SK-N-MC (cell line): ENCODE measurements around the gene MAP3K2.

Source experiments
- DNase-seq: peaks from one replicate; pipeline ENCODE4 v3.0.0-alpha.2; 2011; ENCODE audit warnings: low read depth, low spot score
- H3K27ac ChIP-seq: fragments of 200-600 bp; sonication (generic); 2 replicates; pipeline ENCODE4 v1.5.1; 2016; ENCODE audit warnings: mixed run types
- H3K36me3 ChIP-seq: fragments of 200-600 bp; sonication (generic); 2 replicates; pipeline ENCODE4 v1.6.1; 2017; ENCODE audit warnings: antibody characterized with exemption, low read length, mixed read lengths; ENCODE audit not compliant: insufficient read depth
- H3K4me3 ChIP-seq: fragments of 200-600 bp; sonication (generic); 2 replicates; pipeline ENCODE4 v1.5.1; 2016
- H3K9ac ChIP-seq: fragments of 200-600 bp; sonication (generic); 2 replicates; pipeline ENCODE4 v1.8.0; 2017; ENCODE audit warnings: mixed run types, mixed read lengths; ENCODE audit not compliant: insufficient read length
- H3K9me3 ChIP-seq: fragments of 200-600 bp; sonication (generic); 2 replicates; pipeline ENCODE4 v1.6.1; 2017; ENCODE audit warnings: low read depth, mild to moderate bottlenecking, antibody characterized with exemption, low read length, moderate library complexity, mixed read lengths
- EZH2 ChIP-seq: fragments of 200-600 bp; sonication (generic); IDR thresholded peaks from one replicate; pipeline ENCODE4 v1.6.1; 2017; ENCODE audit warnings: antibody characterized with exemption
- FOXP2 ChIP-seq: optimal IDR thresholded peaks from 2 replicates; pipeline ENCODE3; 2011; ENCODE audit warnings: mild to moderate bottlenecking, moderate library complexity; ENCODE audit not compliant: insufficient read depth; ENCODE audit errors: extremely low read length, control extremely low read depth
- POLR2AphosphoS5 ChIP-seq: IDR thresholded peaks from 2 replicates; pipeline ENCODE4 v1.6.1; 2012; ENCODE audit warnings: mild to moderate bottlenecking, low read depth, low read length, borderline replicate concordance

The MAP3K2 gene

DNA sequence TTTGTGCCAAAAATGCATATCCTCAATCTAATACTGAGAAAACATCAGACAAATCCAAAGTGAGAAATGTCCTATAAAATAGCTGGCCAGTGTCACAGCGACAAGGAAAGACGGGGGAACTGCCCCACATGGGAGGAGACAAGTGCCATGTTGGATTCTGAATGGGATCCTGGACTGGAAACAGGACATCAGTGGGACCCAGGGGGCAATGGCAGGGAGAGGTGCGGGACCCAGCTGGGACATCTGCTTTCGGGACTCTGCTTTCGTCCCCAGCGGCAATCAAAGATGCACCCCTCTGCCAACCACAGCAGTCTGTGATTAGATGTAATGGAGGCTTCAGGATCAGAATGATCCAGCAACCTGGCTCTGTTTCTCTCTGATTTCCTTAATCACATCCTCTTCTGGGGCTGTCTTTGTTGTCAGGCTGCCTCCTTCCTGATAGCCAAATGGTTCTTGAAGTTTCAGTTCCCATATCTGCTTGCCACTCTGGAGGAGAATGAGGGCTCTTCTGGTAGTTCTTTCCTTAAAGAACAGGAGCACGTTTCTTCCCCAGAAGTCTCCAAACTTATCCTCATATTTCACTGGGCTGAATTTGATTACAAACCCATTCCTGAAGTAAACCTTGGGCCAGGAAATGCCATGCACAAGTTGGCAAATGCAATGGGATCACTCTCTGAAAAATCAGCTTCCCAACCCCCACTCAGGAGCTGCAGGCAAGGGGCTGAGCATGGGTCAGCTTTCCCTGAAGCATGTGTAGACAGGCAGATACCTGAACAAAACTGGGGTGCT, 16.9 kb upstream of the MAP3K2 start:
- peak overlapping the region; percentile 67 for H3K27ac ChIP-seq
- H3K9me3 ChIP-seq = no peaks in the 10 kb centered on the region
- no peak overlapping the region for H3K4me3 ChIP-seq
- no peak for DNase-seq
- H3K9ac ChIP-seq = no peak overlapping the region
- TF ChIP-seq FOXP2 (no peak), EZH2 (no peak), POLR2AphosphoS5 (no peak)
- no peaks in the 10 kb centered on the region for H3K36me3 ChIP-seq

DNA sequence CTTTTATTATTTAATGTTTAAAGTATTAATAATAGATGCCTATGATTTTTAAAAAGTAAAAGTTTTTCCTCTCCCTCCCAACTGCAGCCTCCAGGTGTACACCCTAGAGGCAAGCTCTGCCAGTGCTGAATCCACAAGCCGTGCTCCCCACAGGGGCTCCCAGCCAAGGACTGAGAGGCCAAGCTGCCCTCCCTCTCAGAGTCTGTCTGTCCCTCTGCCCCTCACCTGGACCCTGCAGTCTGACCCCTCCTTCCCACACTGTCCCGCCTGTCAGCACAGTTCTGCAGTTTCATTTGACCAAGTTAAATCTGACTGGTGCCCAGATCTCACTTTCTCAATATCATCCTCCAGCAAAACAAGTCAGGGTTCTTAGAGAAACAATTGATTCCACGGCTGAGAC, 15.7 kb upstream of the MAP3K2 start:
- peak overlapping the region; percentile 7; the same call in 1 of the 2 replicates for H3K27ac ChIP-seq
- no peaks in the 10 kb centered on the region for H3K36me3 ChIP-seq
- TF ChIP-seq POLR2AphosphoS5 = no peak
- no peak for TF ChIP-seq FOXP2
- TF ChIP-seq EZH2 = no peak
- H3K9me3 ChIP-seq = no peaks in the 10 kb centered on the region
- no peak overlapping the region for H3K4me3 ChIP-seq
- no peak for DNase-seq
- H3K9ac ChIP-seq = no peak overlapping the region

DNA sequence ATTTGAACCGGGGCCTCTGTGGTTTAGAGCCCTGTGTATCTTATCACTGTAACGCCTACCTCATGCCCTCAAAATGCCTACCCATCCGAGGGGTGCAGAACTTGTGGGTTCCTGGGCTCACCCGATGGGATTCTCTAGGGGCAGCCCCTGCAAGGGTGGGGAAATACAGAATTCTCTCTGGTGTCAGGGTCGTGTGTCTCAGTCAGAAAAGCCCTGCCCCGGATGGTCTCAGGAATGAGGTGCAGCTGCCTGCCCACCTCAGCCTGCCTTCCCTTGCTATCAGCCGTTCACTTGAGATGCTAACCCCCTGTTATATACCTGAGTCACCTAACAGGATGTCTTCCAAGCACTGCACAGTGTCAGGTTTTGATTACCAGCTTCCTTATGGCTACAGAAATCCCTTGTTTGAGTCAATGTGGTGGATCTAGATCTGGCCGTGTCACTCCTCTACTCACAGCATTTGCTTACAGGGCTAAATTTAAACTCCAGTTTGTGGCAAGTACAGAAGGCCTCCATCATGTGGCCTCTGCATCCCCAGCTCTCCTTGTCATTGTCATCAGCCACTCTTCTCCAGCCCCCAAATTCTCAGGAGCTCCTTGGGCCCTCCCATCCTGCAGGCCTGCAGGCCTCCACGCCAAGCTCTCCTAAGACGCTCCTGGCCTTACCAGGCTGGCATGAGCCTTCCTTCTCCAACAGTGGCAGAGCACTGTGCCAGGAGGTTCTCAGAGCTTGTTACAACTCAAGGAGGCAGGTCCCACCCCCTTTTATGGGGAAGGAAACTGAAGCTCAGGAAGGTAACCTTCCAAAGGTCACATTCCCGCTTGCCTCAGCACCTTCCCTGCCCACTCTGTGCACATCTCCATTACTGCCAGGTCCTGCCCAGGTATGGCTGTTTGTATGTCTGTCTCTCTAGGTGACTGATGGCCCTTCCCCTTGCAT, 14.3 kb upstream of the MAP3K2 start:
- H3K9ac ChIP-seq = no peak overlapping the region
- H3K9me3 ChIP-seq = no peaks in the 10 kb centered on the region
- TF ChIP-seq FOXP2 (no peak), POLR2AphosphoS5 (no peak), EZH2 (no peak)
- no peak for DNase-seq
- H3K27ac ChIP-seq = 0 out of 2 replicates have a peak overlapping the region, but pooled peaks have one; percentile 44
- no peaks in the 10 kb centered on the region for H3K36me3 ChIP-seq
- H3K4me3 ChIP-seq = no peak overlapping the region

DNA sequence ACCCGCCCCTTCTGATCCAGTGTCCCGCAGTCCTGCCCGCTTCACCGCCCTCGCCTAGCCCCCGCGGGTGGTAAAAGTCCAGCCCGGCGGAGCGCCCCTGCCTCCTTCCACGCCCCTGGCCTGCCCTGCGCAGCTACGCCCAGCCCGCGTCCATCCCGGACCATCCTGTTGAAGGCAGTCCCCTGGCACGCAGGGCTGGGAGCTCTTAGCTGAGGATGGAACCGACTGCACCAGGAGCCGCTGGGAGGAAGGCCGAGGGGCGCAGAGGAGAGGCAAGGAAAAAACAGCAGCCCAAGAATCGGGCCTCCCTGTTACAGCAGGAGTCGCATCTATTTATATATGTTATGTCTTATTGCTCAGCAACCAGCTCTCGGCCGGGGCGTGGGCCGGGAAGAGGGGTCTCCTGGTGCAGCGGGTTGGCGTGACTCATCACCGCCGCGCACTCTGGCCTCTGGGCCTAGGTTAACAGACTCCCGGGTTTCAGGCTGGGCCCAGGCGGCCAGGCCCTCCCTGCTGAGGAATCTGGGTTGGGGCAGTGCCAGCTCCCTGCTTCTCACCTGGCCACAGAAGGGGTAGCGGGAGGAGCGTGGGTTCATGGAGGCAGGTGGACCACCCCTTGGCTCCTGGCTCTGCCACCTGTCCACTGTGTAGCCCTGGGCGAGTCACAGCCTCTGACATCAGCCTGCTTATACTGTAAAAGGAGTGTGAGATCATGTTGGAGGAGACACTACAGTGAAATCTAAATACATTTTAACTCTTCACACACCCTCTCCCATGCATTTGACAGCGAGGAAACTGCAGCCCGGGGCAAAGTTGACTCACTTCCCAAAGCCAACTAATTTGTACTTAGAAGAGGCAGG, 13.4 kb upstream of the MAP3K2 start:
- no peak overlapping the region; the same call in 1 of the 2 replicates for H3K27ac ChIP-seq
- no peak for TF ChIP-seq POLR2AphosphoS5
- TF ChIP-seq FOXP2 = no peak
- no peak for TF ChIP-seq EZH2
- no peak for DNase-seq
- H3K9me3 ChIP-seq = no peaks in the 10 kb centered on the region
- no peaks in the 10 kb centered on the region for H3K36me3 ChIP-seq
- no peak overlapping the region for H3K9ac ChIP-seq
- H3K4me3 ChIP-seq = no peak overlapping the region

DNA sequence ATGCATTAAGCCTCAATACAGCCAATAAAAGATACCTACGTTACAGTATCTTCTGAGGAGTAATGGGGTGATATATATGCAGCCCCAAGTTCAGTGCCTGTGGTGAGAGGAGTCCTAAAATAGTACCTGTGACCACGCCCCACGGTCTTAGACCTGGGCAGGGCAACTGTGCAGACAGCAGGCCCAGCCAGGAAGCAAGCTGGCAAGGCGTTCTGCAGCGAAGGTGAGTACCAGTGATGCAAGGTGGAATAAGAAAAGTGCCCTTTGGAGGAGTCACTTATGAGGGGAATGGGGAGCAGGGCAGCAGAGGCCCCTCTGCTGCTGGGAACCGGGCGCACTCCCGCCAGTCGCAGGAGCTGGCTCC, 12.7 kb upstream of the MAP3K2 start:
- no peaks in the 10 kb centered on the region for H3K36me3 ChIP-seq
- H3K9ac ChIP-seq = no peak overlapping the region
- no peak overlapping the region for H3K4me3 ChIP-seq
- H3K27ac ChIP-seq = no peak overlapping the region
- TF ChIP-seq EZH2 = no peak
- no peak for TF ChIP-seq FOXP2
- no peak for TF ChIP-seq POLR2AphosphoS5
- no peak for DNase-seq
- H3K9me3 ChIP-seq = no peaks in the 10 kb centered on the region

DNA sequence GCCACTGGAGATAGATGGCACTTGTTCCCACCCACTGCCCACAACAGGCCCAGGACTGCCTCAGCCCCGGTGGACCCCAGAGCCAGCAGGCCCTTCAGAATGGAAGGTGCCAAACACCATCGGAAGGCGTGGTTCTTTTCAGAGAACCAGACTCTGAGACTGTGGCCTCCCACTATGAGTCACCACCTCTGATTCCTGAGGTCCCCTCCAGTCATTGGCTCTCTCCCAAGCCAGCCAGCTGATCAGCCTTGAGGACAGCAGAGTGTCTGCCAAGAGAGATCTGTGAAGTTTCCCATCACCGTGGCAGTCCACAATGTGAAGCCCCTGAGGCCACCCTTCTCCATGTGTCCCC, 10.4 kb upstream of the MAP3K2 start:
- no peak overlapping the region for H3K9ac ChIP-seq

DNA sequence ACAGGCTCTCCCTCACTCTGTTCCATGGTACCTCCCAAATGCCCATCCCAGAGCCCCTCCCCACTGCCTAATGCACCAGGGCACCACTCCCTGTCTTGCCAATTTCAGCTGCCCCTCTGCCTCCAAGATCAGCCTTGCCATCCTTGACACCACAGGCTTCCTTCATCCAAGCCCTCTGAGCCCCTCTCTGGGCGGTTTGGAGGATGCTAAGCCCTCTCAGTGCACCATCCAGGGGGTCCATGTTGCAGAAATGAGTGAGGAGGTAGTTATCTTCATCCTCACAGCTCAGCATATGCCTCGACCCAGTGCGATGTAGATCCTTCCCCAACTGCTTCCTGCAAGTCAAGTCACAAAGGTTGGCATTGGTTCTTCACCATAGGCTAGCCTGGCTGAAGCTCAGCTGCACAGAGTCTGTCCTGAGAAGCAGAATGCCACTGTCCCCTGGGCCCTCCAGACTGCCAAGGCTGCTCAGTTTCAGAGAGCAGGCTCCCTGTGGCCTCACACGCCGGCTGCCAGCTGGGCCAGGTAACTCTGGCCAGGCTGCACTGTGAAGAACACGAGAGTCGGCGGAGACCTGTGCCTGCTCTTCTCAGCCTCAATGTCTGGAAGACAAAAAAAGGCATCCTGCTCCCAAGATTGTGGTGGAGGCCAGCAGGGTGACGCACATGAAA, 9.9 kb upstream of the MAP3K2 start:
- no peak for DNase-seq
- Histone ChIP-seq H3K9me3 (no peaks in the 10 kb centered on the region; the same call in 1 of the 2 replicates), H3K36me3 (0 out of 2 replicates have a peak, but pooled peaks cover 2% of the 10 kb centered on the region), H3K9ac (no peak overlapping the region), H3K27ac (no peak overlapping the region), H3K4me3 (no peak overlapping the region)
- TF ChIP-seq EZH2 (no peak), POLR2AphosphoS5 (no peak), FOXP2 (no peak)

More for the DNA sequence above, 10.4 kb upstream of the MAP3K2 start:
- Histone ChIP-seq H3K36me3 (no peaks in the 10 kb centered on the region), H3K27ac (no peak overlapping the region), H3K4me3 (no peak overlapping the region), H3K9me3 (no peaks in the 10 kb centered on the region)
- TF ChIP-seq FOXP2 (no peak), POLR2AphosphoS5 (no peak), EZH2 (no peak)
- DNase-seq = no peak

DNA sequence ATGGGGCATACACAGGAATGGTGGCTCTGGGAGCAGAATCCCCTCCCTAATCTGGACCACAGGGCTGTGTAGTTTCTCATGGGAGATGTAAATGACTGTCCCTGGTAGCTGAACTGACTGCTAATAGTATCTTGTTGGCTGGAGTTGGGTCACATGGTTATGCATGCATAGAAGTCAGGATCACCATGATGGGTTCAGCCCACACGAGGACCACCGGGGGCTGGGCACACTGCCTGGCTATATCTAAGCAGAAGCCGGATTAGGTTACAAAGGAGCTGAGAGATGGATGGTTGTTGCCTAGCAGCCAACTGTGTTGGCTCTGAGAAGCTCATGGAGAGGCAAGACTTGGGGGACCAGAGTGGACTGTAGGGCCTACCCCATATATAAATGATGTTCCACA, 6.7 kb upstream of the MAP3K2 start:
- no peak overlapping the region for H3K27ac ChIP-seq
- TF ChIP-seq FOXP2 = no peak
- no peak for TF ChIP-seq EZH2
- no peak for TF ChIP-seq POLR2AphosphoS5
- no peak for DNase-seq
- 0 out of 2 replicates have a peak, but pooled peaks cover 4% of the 10 kb centered on the region for H3K36me3 ChIP-seq
- H3K9me3 ChIP-seq = no peaks in the 10 kb centered on the region; the same call in 1 of the 2 replicates
- H3K9ac ChIP-seq = no peak overlapping the region
- no peak overlapping the region for H3K4me3 ChIP-seq
